ENCODE results near the gene UMOD. TPM values are rescaled to one million over a fixed set of nuclear protein-coding genes. Genes with fewer than 3 reads are reported as not detected.

Gene UMOD
- total RNA-seq, 1 experiment from 2014 or later: not detected

GRCh38 chr16:20382202-20382948 is 29.9 kb upstream of the UMOD start:
- TF ChIP-seq CTCF (conservative IDR thresholded peaks at IDR 0.05) (no peak), EZH2 (IDR thresholded peaks at IDR 0.05; ENCODE audit: low read depth) (no peak)
- CTCF ChIA-PET: interaction anchor here (1.3 kb wide), 1 partner anchor 799 kb away, joined by 3 read pairs; no protein-coding TSS in a partner anchor
- H3K36me3 ChIP-seq (ENCODE audit: low read depth): no peaks in the 10 kb centered on the region
- no peaks in the 10 kb centered on the region for H3K4me1 ChIP-seq (replicated peaks; ENCODE audit: insufficient read depth)
- no peaks in the 10 kb centered on the region for H3K9me3 ChIP-seq (ENCODE audit: insufficient read depth, low read depth)
- H4K20me1 ChIP-seq (ENCODE audit: insufficient read depth): no peaks in the 10 kb centered on the region
- no peak overlapping the region for H3K4me2 ChIP-seq
- DNase-seq: no peak
- H3F3A ChIP-seq (ENCODE audit: insufficient read depth, low read depth): no peaks in the 10 kb centered on the region
- no peak overlapping the region for H3K4me3 ChIP-seq
- intact Hi-C loops (cut with micrococcal nuclease; ENCODE audit: unreplicated experiment): loop anchor here (10.0 kb wide), 1 partner anchor 322 kb away; no protein-coding TSS in a partner anchor
- no peak overlapping the region for H3K27ac ChIP-seq
- H3K9me2 ChIP-seq (ENCODE audit: insufficient read depth): no peaks in the 10 kb centered on the region
- BruUV-seq (replicated peaks): no TSS peak
- H3K79me2 ChIP-seq (ENCODE audit: low read depth): no peaks in the 10 kb centered on the region
- H2AFZ ChIP-seq: no peak overlapping the region
- POLR2A ChIA-PET (ENCODE audit: unreplicated experiment): no interaction called here
- no peaks in the 10 kb centered on the region; the same call in 1 of the 2 replicates for H3K27me3 ChIP-seq (ENCODE audit: insufficient read depth, low read depth)

- intact Hi-C loops (cut with micrococcal nuclease; ENCODE audit: unreplicated experiment): loop anchor here (10.0 kb wide), 1 partner anchor 324 kb away; no protein-coding TSS in a partner anchor
- Histone ChIP-seq H3K4me2 (no peak overlapping the region), H3K9me3 (ENCODE audit: insufficient read depth, low read depth) (no peaks in the 10 kb centered on the region), H4K20me1 (ENCODE audit: insufficient read depth) (no peaks in the 10 kb centered on the region), H3K27me3 (ENCODE audit: insufficient read depth, low read depth) (no peaks in the 10 kb centered on the region), H3K4me3 (no peak overlapping the region), H3K9me2 (ENCODE audit: insufficient read depth) (no peaks in the 10 kb centered on the region), H2AFZ (no peak overlapping the region), H3K36me3 (ENCODE audit: low read depth) (no peaks in the 10 kb centered on the region), H3K79me2 (ENCODE audit: low read depth) (no peaks in the 10 kb centered on the region), H3F3A (ENCODE audit: insufficient read depth, low read depth) (no peaks in the 10 kb centered on the region), H3K27ac (no peak overlapping the region), H3K4me1 (replicated peaks; ENCODE audit: insufficient read depth) (no peaks in the 10 kb centered on the region)
- POLR2A ChIA-PET (ENCODE audit: unreplicated experiment): no interaction called here
- no peak for DNase-seq
- CTCF ChIA-PET: no interaction called here
- TF ChIP-seq CTCF (conservative IDR thresholded peaks at IDR 0.05): no peak
- TF ChIP-seq EZH2 (IDR thresholded peaks at IDR 0.05; ENCODE audit: low read depth): no peak
- no TSS peak for BruUV-seq (replicated peaks)
Observed at GRCh38 chr16:20380782-20381181, 28.3 kb upstream of the UMOD start.

GRCh38 chr16:20377181-20377580 is 24.7 kb upstream of the UMOD start:
- Histone ChIP-seq H3K36me3 (ENCODE audit: low read depth) (no peaks in the 10 kb centered on the region), H3K4me2 (no peak overlapping the region), H3K27ac (no peak overlapping the region), H3K79me2 (ENCODE audit: low read depth) (no peaks in the 10 kb centered on the region), H3K4me1 (replicated peaks; ENCODE audit: insufficient read depth) (no peaks in the 10 kb centered on the region), H3K9me2 (ENCODE audit: insufficient read depth) (no peaks in the 10 kb centered on the region), H3K4me3 (no peak overlapping the region), H3K9me3 (ENCODE audit: insufficient read depth, low read depth) (no peaks in the 10 kb centered on the region), H4K20me1 (ENCODE audit: insufficient read depth) (no peaks in the 10 kb centered on the region), H2AFZ (no peak overlapping the region), H3K27me3 (ENCODE audit: insufficient read depth, low read depth) (no peaks in the 10 kb centered on the region), H3F3A (ENCODE audit: insufficient read depth, low read depth) (no peaks in the 10 kb centered on the region)
- BruUV-seq (replicated peaks): no TSS peak
- no peak for TF ChIP-seq CTCF (conservative IDR thresholded peaks at IDR 0.05)
- TF ChIP-seq EZH2 (IDR thresholded peaks at IDR 0.05; ENCODE audit: low read depth): no peak
- intact Hi-C loops (cut with micrococcal nuclease; ENCODE audit: unreplicated experiment): no loop called here
- ChIA-PET POLR2A (ENCODE audit: unreplicated experiment) (no interaction called here), CTCF (no interaction called here)
- DNase-seq: no peak
